Activated CD8-positive, alpha-beta memory T cell treated with anti-CD3 and anti-CD28 coated beads, Interleukin-2, amount 50 U/mL, for 4 hours (primary cell): ENCODE results near the gene CALU.

Experiments used
- DNase-seq: peaks from one replicate; pipeline ENCODE4 v3.0.0-alpha.2; 2020

CALU gene

GRCh38 chr7:128814499-128814898 is 75.3 kb downstream of the CALU start:
- DNase-seq = no peak

- DNase-seq = no peak
These were observed 76.3 kb downstream of the CALU start for GRCh38 chr7:128815289-128815942.

- DNase-seq = no peak
These were observed 79.5 kb downstream of the CALU start for GRCh38 chr7:128818694-128819093.
